ENCODE results near the gene DLL3. TPM values are rescaled to one million over a fixed set of nuclear protein-coding genes. Genes with fewer than 3 reads are reported as not detected.

The DLL3 gene
- polyA plus RNA-seq, 1 donor from 2014 or later, result 35.5 TPM

- Histone ChIP-seq H2AFZ (ENCODE audit: low read depth, low read length) (no peak overlapping the region), H3F3A (ENCODE audit: insufficient read depth, low read length, poor library complexity, severe bottlenecking) (no peaks in the 10 kb centered on the region), H3K36me3 (ENCODE audit: insufficient read depth, low read length) (peaks cover 2% of the 10 kb centered on the region), H3K27ac (ENCODE audit: low read length) (no peak overlapping the region), H3K9me3 (ENCODE audit: low read length) (no peaks in the 10 kb centered on the region), H3K9ac (ENCODE audit: low read length) (no peak overlapping the region), H3K9me2 (ENCODE audit: insufficient read depth, low read length) (no peaks in the 10 kb centered on the region), H3K4me2 (ENCODE audit: low read length) (no peak overlapping the region), H3K4me3 (ENCODE audit: low read length) (no peak overlapping the region), H3K79me2 (replicated peaks; ENCODE audit: insufficient read depth, low read length) (no peaks in the 10 kb centered on the region), H4K20me1 (ENCODE audit: insufficient read depth) (no peaks in the 10 kb centered on the region), H3K27me3 (ENCODE audit: insufficient read depth, low read depth, low read length) (no peaks in the 10 kb centered on the region)
- TF ChIP-seq EZH2 (IDR thresholded peaks at IDR 0.05; ENCODE audit: borderline replicate concordance, insufficient read depth, low read length, poor library complexity, severe bottlenecking), result no peak
Measured at GRCh38 chr19:39470724-39471339, 27.9 kb upstream of the DLL3 start.

- no peak overlapping the region for H3K27ac ChIP-seq (ENCODE audit: low read length)
- TF ChIP-seq EP300 (conservative IDR thresholded peaks at IDR 0.05; ENCODE audit: poor library complexity, severe bottlenecking) (no peak), EZH2 (IDR thresholded peaks at IDR 0.05; ENCODE audit: borderline replicate concordance, insufficient read depth, low read length, poor library complexity, severe bottlenecking) (no peak), MXI1 (conservative IDR thresholded peaks at IDR 0.05; ENCODE audit: poor library complexity, severe bottlenecking) (no peak), RAD21 (conservative IDR thresholded peaks at IDR 0.05) (no peak), SMC3 (conservative IDR thresholded peaks at IDR 0.05; ENCODE audit: poor library complexity) (no peak), POLR2AphosphoS5 (IDR thresholded peaks at IDR 0.05) (no peak), TAF1 (IDR thresholded peaks at IDR 0.05; ENCODE audit: low read depth) (no peak), CTCF (IDR thresholded peaks at IDR 0.05; ENCODE audit: poor library complexity, severe bottlenecking) (no peak)
- TF ChIP-seq, protein P1, sequence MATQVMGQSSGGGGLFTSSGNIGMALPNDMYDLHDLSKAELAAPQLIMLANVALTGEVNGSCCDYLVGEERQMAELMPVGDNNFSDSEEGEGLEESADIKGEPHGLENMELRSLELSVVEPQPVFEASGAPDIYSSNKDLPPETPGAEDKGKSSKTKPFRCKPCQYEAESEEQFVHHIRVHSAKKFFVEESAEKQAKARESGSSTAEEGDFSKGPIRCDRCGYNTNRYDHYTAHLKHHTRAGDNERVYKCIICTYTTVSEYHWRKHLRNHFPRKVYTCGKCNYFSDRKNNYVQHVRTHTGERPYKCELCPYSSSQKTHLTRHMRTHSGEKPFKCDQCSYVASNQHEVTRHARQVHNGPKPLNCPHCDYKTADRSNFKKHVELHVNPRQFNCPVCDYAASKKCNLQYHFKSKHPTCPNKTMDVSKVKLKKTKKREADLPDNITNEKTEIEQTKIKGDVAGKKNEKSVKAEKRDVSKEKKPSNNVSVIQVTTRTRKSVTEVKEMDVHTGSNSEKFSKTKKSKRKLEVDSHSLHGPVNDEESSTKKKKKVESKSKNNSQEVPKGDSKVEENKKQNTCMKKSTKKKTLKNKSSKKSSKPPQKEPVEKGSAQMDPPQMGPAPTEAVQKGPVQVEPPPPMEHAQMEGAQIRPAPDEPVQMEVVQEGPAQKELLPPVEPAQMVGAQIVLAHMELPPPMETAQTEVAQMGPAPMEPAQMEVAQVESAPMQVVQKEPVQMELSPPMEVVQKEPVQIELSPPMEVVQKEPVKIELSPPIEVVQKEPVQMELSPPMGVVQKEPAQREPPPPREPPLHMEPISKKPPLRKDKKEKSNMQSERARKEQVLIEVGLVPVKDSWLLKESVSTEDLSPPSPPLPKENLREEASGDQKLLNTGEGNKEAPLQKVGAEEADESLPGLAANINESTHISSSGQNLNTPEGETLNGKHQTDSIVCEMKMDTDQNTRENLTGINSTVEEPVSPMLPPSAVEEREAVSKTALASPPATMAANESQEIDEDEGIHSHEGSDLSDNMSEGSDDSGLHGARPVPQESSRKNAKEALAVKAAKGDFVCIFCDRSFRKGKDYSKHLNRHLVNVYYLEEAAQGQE (IDR thresholded peaks at IDR 0.05; ENCODE audit: borderline replicate concordance), result no peak
- H3K9ac ChIP-seq (ENCODE audit: low read length), result no peak overlapping the region
- H3K27me3 ChIP-seq (ENCODE audit: insufficient read depth, low read depth, low read length), result no peaks in the 10 kb centered on the region
- no peaks in the 10 kb centered on the region for H3K9me3 ChIP-seq (ENCODE audit: low read length)
- H2AFZ ChIP-seq (ENCODE audit: low read depth, low read length), result no peak overlapping the region
- H3K79me2 ChIP-seq (replicated peaks; ENCODE audit: insufficient read depth, low read length), result no peaks in the 10 kb centered on the region
- no peak overlapping the region for H3K4me2 ChIP-seq (ENCODE audit: low read length)
- H3K9me2 ChIP-seq (ENCODE audit: insufficient read depth, low read length), result no peaks in the 10 kb centered on the region
- H3K36me3 ChIP-seq (ENCODE audit: insufficient read depth, low read length), result peaks cover 7% of the 10 kb centered on the region
- H4K20me1 ChIP-seq (ENCODE audit: insufficient read depth), result no peaks in the 10 kb centered on the region
- H3K4me3 ChIP-seq (ENCODE audit: low read length), result no peak overlapping the region
- H3F3A ChIP-seq (ENCODE audit: insufficient read depth, low read length, poor library complexity, severe bottlenecking), result no peaks in the 10 kb centered on the region
Measured at GRCh38 chr19:39471756-39472536, 26.8 kb upstream of the DLL3 start.
